Measurements from ENCODE around the gene KDF1. TPM values are rescaled to one million over a fixed set of nuclear protein-coding genes. Genes with fewer than 3 reads are reported as not detected.

KDF1 gene
- total and polyA plus RNA-seq, 2 donors (not counting 3 experiments of a cell fraction or from before 2014, with no cell fraction given), result not detected

GRCh38 chr1:26950602-26951001 lies 9.7 kb downstream of the KDF1 start:
- Histone ChIP-seq H3K9me3 (replicated peaks; ENCODE audit: control insufficient read depth, insufficient read depth, low read length) (no peaks in the 10 kb centered on the region), H3K9me1 (replicated peaks; ENCODE audit: control insufficient read depth, extremely low read depth, insufficient read depth, low read length) (no peaks in the 10 kb centered on the region), H3K9ac (replicated peaks; ENCODE audit: extremely low read depth, insufficient read depth, low read length) (no peak overlapping the region), H3K27ac (ENCODE audit: insufficient read depth, low read depth, low read length) (no peak overlapping the region), H3K36me3 (ENCODE audit: control insufficient read depth in 2 of 2, extremely low read depth in 1 of 2, insufficient read depth in 2 of 2, low read length in 2 of 2) (peaks cover 5 to 10% of the 10 kb centered on the region in 2 experiments), H3K79me2 (ENCODE audit: control insufficient read depth, insufficient read depth, low read length) (no peaks in the 10 kb centered on the region), H2AFZ (ENCODE audit: low read depth, low read length) (no peak overlapping the region), H4K20me1 (replicated peaks; ENCODE audit: control insufficient read depth, extremely low read depth, insufficient read depth, low read length) (no peaks in the 10 kb centered on the region), H3K4me1 (ENCODE audit: control insufficient read depth, extremely low read depth, insufficient read depth, low read length) (peaks cover 8% of the 10 kb centered on the region), H3K4me2 (ENCODE audit: insufficient read depth, low read length) (no peak overlapping the region), H3K27me3 (ENCODE audit: control insufficient read depth in 2 of 2, insufficient read depth in 2 of 2, low read length in 2 of 2) (no peaks in the 10 kb centered on the region), H3K4me3 (replicated peaks in 1 of 3; ENCODE audit: insufficient read depth in 1 of 3, low read depth in 1 of 3, low read length in 3 of 3) (no peak overlapping the region)
- dilution Hi-C loops (cut with MboI; ENCODE audit: extremely low pct_ligation_motif_present, low sequenced_read_pairs) (no loop called here), intact Hi-C loops (cut with micrococcal nuclease) (no loop called here)
- no peak for DNase-seq (ENCODE audit: low read depth, low spot score)
- BruUV-seq (replicated peaks), result no TSS peak
- POLR2A ChIA-PET, result no interaction called here
- CTCF ChIA-PET, result interaction anchor here (1.1 to 1.5 kb wide), 3 partner anchors 10 to 13 kb away, joined by 3 to 4 read pairs (median 3); no protein-coding TSS in a partner anchor
- FAIRE-seq, result no peak
- TF ChIP-seq POLR2AphosphoS5 (IDR thresholded peaks at IDR 0.05; ENCODE audit: insufficient read depth, low read depth, low read length), result no peak
- TF ChIP-seq GATA2 (IDR thresholded peaks at IDR 0.05; ENCODE audit: insufficient read depth, insufficient read length, low read depth, low read length), result no peak
- no peak for TF ChIP-seq POLR2A (IDR thresholded peaks at IDR 0.05; ENCODE audit: low read depth, low read length)
- TF ChIP-seq EZH2 (IDR thresholded peaks at IDR 0.05; ENCODE audit: borderline replicate concordance, low read depth, low read length, severe bottlenecking), result no peak
- TF ChIP-seq JUN (IDR thresholded peaks at IDR 0.05; ENCODE audit: borderline replicate concordance, insufficient read depth, insufficient read length, low read depth), result no peak
- TF ChIP-seq MYC (IDR thresholded peaks at IDR 0.05; ENCODE audit: low read depth, low read length), result no peak

- no peaks in the 10 kb centered on the region for H3K79me2 ChIP-seq (ENCODE audit: control insufficient read depth, insufficient read depth, low read length)
- dilution Hi-C loops (cut with MboI; ENCODE audit: extremely low pct_ligation_motif_present, low sequenced_read_pairs), result no loop called here
- no peaks in the 10 kb centered on the region for H4K20me1 ChIP-seq (replicated peaks; ENCODE audit: control insufficient read depth, extremely low read depth, insufficient read depth, low read length)
- no peak overlapping the region for H3K4me3 ChIP-seq (replicated peaks in 1 of 3; ENCODE audit: insufficient read depth in 1 of 3, low read depth in 1 of 3, low read length in 3 of 3)
- CTCF ChIA-PET, result interaction anchor here (1.1 to 1.5 kb wide), 3 partner anchors 9 to 14 kb away, joined by 3 to 4 read pairs (median 3); no protein-coding TSS in a partner anchor
- no peak overlapping the region for H3K4me2 ChIP-seq (ENCODE audit: insufficient read depth, low read length)
- H3K4me1 ChIP-seq (ENCODE audit: control insufficient read depth, extremely low read depth, insufficient read depth, low read length), result peaks cover 8% of the 10 kb centered on the region
- H3K36me3 ChIP-seq (ENCODE audit: control insufficient read depth in 2 of 2, extremely low read depth in 1 of 2, insufficient read depth in 2 of 2, low read length in 2 of 2), result peaks cover 8 to 16% of the 10 kb centered on the region in 2 experiments
- no peak overlapping the region for H3K9ac ChIP-seq (replicated peaks; ENCODE audit: extremely low read depth, insufficient read depth, low read length)
- H3K9me3 ChIP-seq (replicated peaks; ENCODE audit: control insufficient read depth, insufficient read depth, low read length), result no peaks in the 10 kb centered on the region
- BruUV-seq (replicated peaks), result no TSS peak
- POLR2A ChIA-PET, result no interaction called here
- H3K27ac ChIP-seq (ENCODE audit: insufficient read depth, low read depth, low read length), result no peak overlapping the region
- H2AFZ ChIP-seq (ENCODE audit: low read depth, low read length), result no peak overlapping the region
- no peaks in the 10 kb centered on the region for H3K9me1 ChIP-seq (replicated peaks; ENCODE audit: control insufficient read depth, extremely low read depth, insufficient read depth, low read length)
- FAIRE-seq (peak; percentile 33), DNase-seq (ENCODE audit: low read depth, low spot score) (no peak)
- H3K27me3 ChIP-seq (ENCODE audit: control insufficient read depth in 2 of 2, insufficient read depth in 2 of 2, low read length in 2 of 2), result no peaks in the 10 kb centered on the region
- TF ChIP-seq JUN (IDR thresholded peaks at IDR 0.05; ENCODE audit: borderline replicate concordance, insufficient read depth, insufficient read length, low read depth) (peak; percentile 29), CTCF (IDR thresholded peaks at IDR 0.05; ENCODE audit: extremely low read depth in 1 of 2, insufficient read depth in 1 of 2, low read depth in 1 of 2, low read length in 2 of 2) (no peak), FOS (IDR thresholded peaks at IDR 0.05; ENCODE audit: borderline replicate concordance, insufficient read depth, low read length) (peak; percentile 26), EZH2 (IDR thresholded peaks at IDR 0.05; ENCODE audit: borderline replicate concordance, low read depth, low read length, severe bottlenecking) (no peak), POLR2AphosphoS5 (IDR thresholded peaks at IDR 0.05; ENCODE audit: insufficient read depth, low read depth, low read length) (no peak), POLR2A (IDR thresholded peaks at IDR 0.05; ENCODE audit: low read depth, low read length) (no peak), MAX (IDR thresholded peaks at IDR 0.05; ENCODE audit: insufficient read depth, insufficient read length) (no peak), MYC (IDR thresholded peaks at IDR 0.05; ENCODE audit: low read depth, low read length) (no peak), GATA2 (IDR thresholded peaks at IDR 0.05; ENCODE audit: insufficient read depth, insufficient read length, low read depth, low read length) (no peak)
- intact Hi-C loops (cut with micrococcal nuclease), result no loop called here
These were observed 10.3 kb downstream of the KDF1 start for GRCh38 chr1:26949926-26950319.

Measured in endothelial cell of umbilical vein (primary cell).